Panc1 (cell line): ENCODE data around the gene FN1. TPM values are rescaled to one million over a fixed set of nuclear protein-coding genes. Genes with fewer than 3 reads are reported as not detected.

ENCODE experiments used
- ATAC-seq: fragments of 200-7000 bp; cut with Tn5 transposase; 2 replicates; pipeline ENCODE4 v1.9.1; 2020; ENCODE audit warnings: mild to moderate bottlenecking, moderate library complexity
- Bru-seq: library from RNA; stranded (reverse); fragments of 400-500 nt; gene quantifications from one replicate; lab custom pipeline; 2021; lab: Mats Ljungman, UMichigan
- BruChase-seq, 2 experiments: library from RNA; stranded (reverse); fragments of 400-500 nt; gene quantifications; one replicate each; lab custom pipeline; 2021; lab: Mats Ljungman, UMichigan
- BruUV-seq: library from RNA; stranded (reverse); fragments of 400-500 nt; replicated peaks from 2 replicates; lab custom pipeline; 2021; lab: Mats Ljungman, UMichigan
- CTCF ChIA-PET: fragments of 300-600 bp; sonication (Branson Sonifier 250); formaldehyde crosslinking; loops from one replicate; lab custom pipeline; 2022; ENCODE audit warnings: antibody characterized with exemption; lab: Charles Lee
- POLR2A ChIA-PET: fragments of 300-600 bp; sonication (Branson Sonifier 250); formaldehyde crosslinking; loops from one replicate; lab custom pipeline; 2022; ENCODE audit warnings: antibody characterized with exemption; lab: Charles Lee
- DNase-seq: peaks from one replicate; pipeline ENCODE4 v3.0.0-alpha.2; 2010; ENCODE audit warnings: low read depth, low spot score
- H3K27ac ChIP-seq: 2 replicates; pipeline ENCODE4 v1.5.1; 2011; ENCODE audit warnings: mild to moderate bottlenecking, low read length, inconsistent platforms
- H3K27me3 ChIP-seq: fragments of 200-500 bp; sonication (Bioruptor generic); 2 replicates; pipeline ENCODE4 v1.6.0; 2014; ENCODE audit warnings: low read length, inconsistent platforms; ENCODE audit not compliant: control insufficient read depth, insufficient read depth
- H3K36me3 ChIP-seq: fragments of 200-500 bp; sonication (Bioruptor generic); 2 replicates; pipeline ENCODE4 v1.5.1; 2014; ENCODE audit warnings: inconsistent platforms, mild to moderate bottlenecking, low read length, moderate library complexity; ENCODE audit not compliant: control insufficient read depth, insufficient read depth
- H3K4me1 ChIP-seq: 2 replicates; pipeline ENCODE4 v1.5.1; 2011; ENCODE audit warnings: inconsistent platforms, mild to moderate bottlenecking, low read length, moderate library complexity; ENCODE audit not compliant: control insufficient read depth, insufficient read depth
- H3K4me3 ChIP-seq, 2 experiments: 2 replicates each; pipeline ENCODE4 v1.5.1; 2011 to 2012; ENCODE audit warnings: low read depth in 2 of 2, low read length in 2 of 2, mild to moderate bottlenecking in 2 of 2, inconsistent platforms in 1 of 2, moderate library complexity in 1 of 2
- H3K9me3 ChIP-seq: fragments of 200-500 bp; sonication (Bioruptor generic); 2 replicates; pipeline ENCODE4 v1.5.1; 2014; ENCODE audit warnings: low read depth, mild to moderate bottlenecking, inconsistent platforms, low read length, moderate library complexity; ENCODE audit not compliant: control insufficient read depth, insufficient read depth
- POLR2AphosphoS5 ChIP-seq: IDR thresholded peaks from 2 replicates; pipeline ENCODE4 v1.6.1; 2012; ENCODE audit warnings: mild to moderate bottlenecking, low read depth, low read length, moderate library complexity
- SIN3A ChIP-seq: IDR thresholded peaks from 2 replicates; pipeline ENCODE4 v1.6.1; 2012; ENCODE audit warnings: low read depth, mild to moderate bottlenecking, low read length, moderate library complexity, borderline replicate concordance; ENCODE audit not compliant: insufficient read depth
- TCF7L2 ChIP-seq: IDR thresholded peaks from 2 replicates; pipeline ENCODE4 v1.6.1; 2011; ENCODE audit warnings: mild to moderate bottlenecking, low read depth, low read length, inconsistent platforms
- in situ Hi-C: cut with HindIII; loops from 2 replicates; pipeline ENCODE4 v1.10.0; 2016; ENCODE audit warnings: low sequenced_read_pairs, low pct_unique_long_range_greater_than_20kb
- intact Hi-C: fragments of 100-400 bp; cut with micrococcal nuclease; formaldehyde crosslinking; loops from one replicate; pipeline ENCODE4 v1.10.0; 2022; ENCODE audit not compliant: unreplicated experiment
- long read RNA-seq: library from polyadenylated mRNA; unstranded; transcript quantifications from one replicate; pipeline ENCODE4 v2.0.0, GENCODE V29; 2021; ENCODE audit not compliant: unreplicated experiment
- polyA plus RNA-seq: library from polyadenylated mRNA; unstranded; fragments of >200 nt; gene quantifications from one replicate; pipeline ENCODE4 v1.2.1, GENCODE V29; 2012; ENCODE audit warnings: missing spikeins; ENCODE audit not compliant: insufficient read length
- total RNA-seq: library from RNA; stranded (reverse); gene quantifications from one replicate; pipeline ENCODE4 v1.2.1, GENCODE V29; 2021; ENCODE audit not compliant: unreplicated experiment
- TF ChIP-seq, protein P1 (sequence below): fragments of 450-650 bp; IDR thresholded peaks from 2 replicates; pipeline ENCODE4 v1.5.1; 2017; ENCODE audit warnings: mild to moderate bottlenecking
- TF ChIP-seq, protein P2 (sequence below), 2 experiments: IDR thresholded peaks; 2 replicates each; pipeline ENCODE4 v1.6.1; 2011 to 2012; ENCODE audit warnings: low read depth in 2 of 2, control low read depth in 1 of 2, low read length in 1 of 2, mild to moderate bottlenecking in 1 of 2, moderate library complexity in 1 of 2; ENCODE audit not compliant: insufficient read depth in 1 of 2

FN1 gene
- total RNA-seq (4.2 TPM), Bru-seq, nascent RNA (percentile 30 among the genes with signal in this experiment), BruChase-seq, experiment 1, labeled RNA remaining after a 2-hour chase (percentile 25 among the genes with signal in this experiment), BruChase-seq, experiment 2, labeled RNA remaining after a 6-hour chase (percentile 28 among the genes with signal in this experiment)
- polyA plus RNA-seq, result 2.0 TPM
- long read RNA-seq, result 0 reads

DNA sequence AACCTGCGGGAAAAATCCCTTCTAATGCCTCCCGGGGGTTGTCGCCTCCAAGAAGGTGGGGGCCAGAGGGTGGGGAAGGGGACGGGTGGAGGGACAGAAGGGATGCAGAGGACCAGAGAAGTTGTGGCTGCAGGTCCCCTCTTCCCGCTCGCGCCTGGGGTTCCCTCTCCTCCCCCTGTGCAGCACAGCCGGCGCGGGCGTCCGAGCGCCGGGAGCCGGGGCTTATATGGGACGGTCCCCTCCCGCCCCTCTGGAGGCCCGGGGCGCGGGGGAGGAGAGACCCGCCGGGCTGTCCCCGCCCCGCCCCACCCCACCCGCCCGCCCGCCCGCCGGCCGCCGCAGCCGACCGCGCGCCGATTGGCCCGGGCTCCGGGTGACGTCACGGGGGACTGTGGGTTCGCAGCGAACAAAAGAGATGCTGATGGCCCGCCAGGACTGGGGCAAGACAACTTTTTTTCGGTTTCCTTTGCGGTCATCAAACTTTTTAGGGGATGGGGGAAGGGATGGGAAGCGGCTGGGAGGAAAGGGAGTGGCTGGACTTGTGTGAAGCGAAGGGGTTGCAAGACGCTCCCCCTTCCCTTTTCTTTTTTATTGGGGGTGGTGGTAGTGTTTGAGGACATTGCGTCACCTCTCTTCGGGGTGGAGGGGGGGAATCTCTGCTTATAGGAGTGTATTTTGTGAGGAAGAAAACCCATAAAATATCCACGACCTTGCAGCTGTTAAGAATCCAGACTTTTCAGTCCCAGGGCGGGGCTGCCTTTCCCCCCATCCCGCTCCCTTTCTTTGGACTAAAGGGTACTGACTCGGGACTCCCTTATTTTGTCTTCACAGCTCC is at the start of gene FN1:
Gene FN1 (minus strand): TSS at position 199 of the 835 bp plus-strand sequence. CDS start 266 bp downstream, outside the sequence.
- DNase-seq, result no peak
- peak; percentile 82 for ATAC-seq
- peaks cover 40% of the 10 kb centered on the region for H3K27me3 ChIP-seq
- no TSS peak for BruUV-seq
- CTCF ChIA-PET, result no interaction called here
- intact Hi-C loops (no loop called here), in situ Hi-C loops (no loop called here)
- H3K4me3 ChIP-seq, result peak within 1 kb of the TSS; percentile 50 to 72
- H3K36me3 ChIP-seq, result no peaks in the 10 kb centered on the region; the same call in 1 of the 2 replicates
- no peak within 1 kb of the TSS for H3K27ac ChIP-seq
- POLR2A ChIA-PET, result no interaction called here
- peaks cover 3% of the 10 kb centered on the region; the same call in 1 of the 2 replicates for H3K4me1 ChIP-seq
- TF ChIP-seq POLR2AphosphoS5 (no peak), SIN3A (no peak), TCF7L2 (no peak)
- TF ChIP-seq, protein P1, sequence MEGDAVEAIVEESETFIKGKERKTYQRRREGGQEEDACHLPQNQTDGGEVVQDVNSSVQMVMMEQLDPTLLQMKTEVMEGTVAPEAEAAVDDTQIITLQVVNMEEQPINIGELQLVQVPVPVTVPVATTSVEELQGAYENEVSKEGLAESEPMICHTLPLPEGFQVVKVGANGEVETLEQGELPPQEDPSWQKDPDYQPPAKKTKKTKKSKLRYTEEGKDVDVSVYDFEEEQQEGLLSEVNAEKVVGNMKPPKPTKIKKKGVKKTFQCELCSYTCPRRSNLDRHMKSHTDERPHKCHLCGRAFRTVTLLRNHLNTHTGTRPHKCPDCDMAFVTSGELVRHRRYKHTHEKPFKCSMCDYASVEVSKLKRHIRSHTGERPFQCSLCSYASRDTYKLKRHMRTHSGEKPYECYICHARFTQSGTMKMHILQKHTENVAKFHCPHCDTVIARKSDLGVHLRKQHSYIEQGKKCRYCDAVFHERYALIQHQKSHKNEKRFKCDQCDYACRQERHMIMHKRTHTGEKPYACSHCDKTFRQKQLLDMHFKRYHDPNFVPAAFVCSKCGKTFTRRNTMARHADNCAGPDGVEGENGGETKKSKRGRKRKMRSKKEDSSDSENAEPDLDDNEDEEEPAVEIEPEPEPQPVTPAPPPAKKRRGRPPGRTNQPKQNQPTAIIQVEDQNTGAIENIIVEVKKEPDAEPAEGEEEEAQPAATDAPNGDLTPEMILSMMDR, result no peak
- TF ChIP-seq, protein P2, sequence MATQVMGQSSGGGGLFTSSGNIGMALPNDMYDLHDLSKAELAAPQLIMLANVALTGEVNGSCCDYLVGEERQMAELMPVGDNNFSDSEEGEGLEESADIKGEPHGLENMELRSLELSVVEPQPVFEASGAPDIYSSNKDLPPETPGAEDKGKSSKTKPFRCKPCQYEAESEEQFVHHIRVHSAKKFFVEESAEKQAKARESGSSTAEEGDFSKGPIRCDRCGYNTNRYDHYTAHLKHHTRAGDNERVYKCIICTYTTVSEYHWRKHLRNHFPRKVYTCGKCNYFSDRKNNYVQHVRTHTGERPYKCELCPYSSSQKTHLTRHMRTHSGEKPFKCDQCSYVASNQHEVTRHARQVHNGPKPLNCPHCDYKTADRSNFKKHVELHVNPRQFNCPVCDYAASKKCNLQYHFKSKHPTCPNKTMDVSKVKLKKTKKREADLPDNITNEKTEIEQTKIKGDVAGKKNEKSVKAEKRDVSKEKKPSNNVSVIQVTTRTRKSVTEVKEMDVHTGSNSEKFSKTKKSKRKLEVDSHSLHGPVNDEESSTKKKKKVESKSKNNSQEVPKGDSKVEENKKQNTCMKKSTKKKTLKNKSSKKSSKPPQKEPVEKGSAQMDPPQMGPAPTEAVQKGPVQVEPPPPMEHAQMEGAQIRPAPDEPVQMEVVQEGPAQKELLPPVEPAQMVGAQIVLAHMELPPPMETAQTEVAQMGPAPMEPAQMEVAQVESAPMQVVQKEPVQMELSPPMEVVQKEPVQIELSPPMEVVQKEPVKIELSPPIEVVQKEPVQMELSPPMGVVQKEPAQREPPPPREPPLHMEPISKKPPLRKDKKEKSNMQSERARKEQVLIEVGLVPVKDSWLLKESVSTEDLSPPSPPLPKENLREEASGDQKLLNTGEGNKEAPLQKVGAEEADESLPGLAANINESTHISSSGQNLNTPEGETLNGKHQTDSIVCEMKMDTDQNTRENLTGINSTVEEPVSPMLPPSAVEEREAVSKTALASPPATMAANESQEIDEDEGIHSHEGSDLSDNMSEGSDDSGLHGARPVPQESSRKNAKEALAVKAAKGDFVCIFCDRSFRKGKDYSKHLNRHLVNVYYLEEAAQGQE (IDR thresholded peaks at IDR 0.05; ENCODE audit: insufficient read depth in 1 of 2, low read depth in 2 of 2, low read length in 1 of 2), result no peak
- no peaks in the 10 kb centered on the region for H3K9me3 ChIP-seq

DNA sequence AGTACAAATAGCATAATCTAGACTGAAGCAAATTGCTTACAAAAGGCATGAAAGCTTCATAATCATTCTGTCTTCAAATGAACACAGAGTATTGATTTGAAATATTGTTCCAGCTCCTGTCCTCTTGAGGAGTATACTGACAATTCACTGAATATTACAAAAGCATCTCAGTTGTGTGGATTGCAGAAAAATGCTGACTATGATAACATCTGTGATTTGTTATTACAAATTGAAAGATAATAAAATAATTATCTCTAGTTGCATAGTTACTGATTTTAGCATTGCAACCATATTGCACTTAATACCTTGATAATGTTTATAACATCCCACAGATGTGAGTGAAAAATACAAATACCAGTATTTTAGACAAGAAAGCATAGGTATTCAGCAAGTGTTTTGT is 49.2 kb upstream of the FN1 start:
- Histone ChIP-seq H3K4me1 (no peaks in the 10 kb centered on the region), H3K27ac (no peak overlapping the region), H3K36me3 (no peaks in the 10 kb centered on the region), H3K9me3 (no peaks in the 10 kb centered on the region), H3K27me3 (no peaks in the 10 kb centered on the region; the same call in 1 of the 2 replicates), H3K4me3 (no peak overlapping the region)
- intact Hi-C loops (no loop called here), in situ Hi-C loops (no loop called here)
- POLR2A ChIA-PET, result no interaction called here
- BruUV-seq, result no TSS peak
- TF ChIP-seq SIN3A (no peak), POLR2AphosphoS5 (no peak), TCF7L2 (no peak)
- TF ChIP-seq, protein P2 (IDR thresholded peaks at IDR 0.05; ENCODE audit: insufficient read depth in 1 of 2, low read depth in 2 of 2, low read length in 1 of 2), result no peak
- TF ChIP-seq, protein P1, result no peak
- DNase-seq, result no peak
- CTCF ChIA-PET, result no interaction called here
- no peak for ATAC-seq
